Activated T-helper 9 cell treated with anti-CD3 and anti-CD28 coated beads, Interleukin-2, amount 50 U/mL, for 16 hours (primary cell): Measurements from ENCODE around the gene ACTL8.

Source experiments
- DNase-seq: peaks from one replicate; pipeline ENCODE4 v3.0.0-alpha.2; 2020; ENCODE audit warnings: low read depth

ACTL8 gene

DNA sequence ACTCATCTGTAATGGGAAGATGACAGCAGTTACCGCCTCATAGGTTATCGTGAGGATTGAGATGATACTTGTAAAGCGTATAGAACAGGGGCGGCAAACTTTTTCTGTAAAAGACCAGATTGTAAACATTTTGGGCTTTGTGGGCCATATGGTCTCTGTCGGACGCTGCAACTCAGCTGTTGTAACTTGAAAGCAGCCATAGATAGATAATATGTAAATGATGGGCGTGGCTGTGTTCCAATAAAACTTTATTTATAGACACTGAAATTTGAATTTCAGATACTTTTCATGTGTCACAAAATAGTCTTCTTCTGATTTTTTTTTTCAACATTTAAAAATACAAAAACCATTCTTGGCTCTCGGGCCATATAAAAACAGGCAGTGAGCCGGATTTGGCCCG lies 15.8 kb downstream of the ACTL8 start:
- DNase-seq, result no peak

DNA sequence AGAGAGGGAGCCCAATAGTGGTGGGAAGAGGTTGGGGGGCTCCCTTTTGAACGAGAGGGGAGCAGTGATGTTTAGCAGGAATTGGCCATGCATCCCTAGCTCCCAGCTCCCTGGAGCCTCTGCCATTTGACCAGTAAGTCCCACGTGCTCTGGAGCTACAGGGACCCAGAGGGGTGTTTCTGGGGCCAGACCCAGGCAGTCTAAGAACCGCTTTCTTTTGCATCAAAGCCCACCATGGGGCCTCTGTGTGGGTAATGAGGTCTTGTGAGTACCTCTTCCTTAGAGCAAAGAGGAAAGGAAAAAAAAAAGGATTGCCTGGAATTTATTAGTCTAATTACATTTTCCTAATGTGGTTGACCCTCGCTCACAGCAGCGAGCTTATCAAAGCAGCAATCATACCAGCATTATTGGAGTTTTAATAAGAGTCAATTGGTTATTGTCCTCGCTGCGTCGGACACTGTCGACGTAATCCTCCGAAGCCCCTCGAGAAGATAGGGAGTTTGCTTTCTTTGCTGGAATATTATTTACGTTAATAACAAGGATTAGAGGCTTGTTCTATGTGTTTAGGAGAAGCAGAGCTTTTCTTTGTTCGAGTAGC lies 17.6 kb downstream of the ACTL8 start:
- no peak for DNase-seq

- no peak for DNase-seq
These were observed 18.6 kb downstream of the ACTL8 start for GRCh38 chr1:17773591-17774326.

GRCh38 chr1:17774452-17774851 lies 19.3 kb downstream of the ACTL8 start:
- DNase-seq, result no peak

GRCh38 chr1:17775796-17776195 lies 20.7 kb downstream of the ACTL8 start:
- DNase-seq, result no peak

GRCh38 chr1:17776426-17776825 lies 21.3 kb downstream of the ACTL8 start:
- DNase-seq, result no peak

DNA sequence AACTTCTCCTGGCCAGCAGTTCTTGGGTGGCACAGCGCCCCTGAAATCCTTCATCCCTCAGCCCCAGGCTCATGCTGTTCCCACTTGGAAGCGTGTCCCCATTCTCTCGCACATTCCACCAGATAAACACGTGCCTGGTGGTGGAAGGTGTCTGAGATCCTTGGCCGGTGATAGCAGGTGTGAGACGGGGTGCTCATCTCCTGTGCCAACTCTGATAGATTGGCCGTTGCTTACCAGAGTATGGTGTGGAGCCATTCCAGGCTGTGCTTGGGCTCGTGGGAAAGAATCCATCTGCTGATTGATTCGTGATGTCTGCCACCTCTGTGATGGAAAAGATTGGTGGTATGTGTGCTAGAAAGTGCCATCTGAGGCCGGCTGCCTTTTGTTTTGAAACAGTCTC lies 22.2 kb downstream of the ACTL8 start:
- DNase-seq, result no peak

- no peak for DNase-seq
These were observed 22.7 kb downstream of the ACTL8 start for GRCh38 chr1:17777818-17778217.

GRCh38 chr1:17780916-17781315 lies 25.8 kb downstream of the ACTL8 start:
- DNase-seq, result no peak

DNA sequence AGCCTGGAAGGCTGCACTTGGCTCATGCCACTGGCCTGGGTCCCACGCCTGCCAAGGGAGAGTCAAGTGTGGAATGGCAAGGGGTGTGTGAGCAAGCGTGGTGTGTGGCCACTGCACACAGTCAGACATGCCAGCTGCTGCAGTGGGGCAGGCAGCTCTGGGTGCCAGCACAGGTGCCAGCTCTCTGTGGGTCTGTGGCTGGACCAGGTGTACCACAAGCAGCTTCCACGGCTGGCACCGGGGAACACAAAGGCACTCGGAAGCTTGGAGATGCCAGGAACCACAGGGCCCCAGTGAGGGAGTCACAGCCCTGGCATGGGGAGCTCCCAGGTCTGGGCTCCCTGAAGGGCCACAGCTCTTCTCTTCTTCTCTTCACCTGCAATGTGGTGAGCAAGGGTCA lies 34.8 kb downstream of the ACTL8 start:
- no peak for DNase-seq

DNA sequence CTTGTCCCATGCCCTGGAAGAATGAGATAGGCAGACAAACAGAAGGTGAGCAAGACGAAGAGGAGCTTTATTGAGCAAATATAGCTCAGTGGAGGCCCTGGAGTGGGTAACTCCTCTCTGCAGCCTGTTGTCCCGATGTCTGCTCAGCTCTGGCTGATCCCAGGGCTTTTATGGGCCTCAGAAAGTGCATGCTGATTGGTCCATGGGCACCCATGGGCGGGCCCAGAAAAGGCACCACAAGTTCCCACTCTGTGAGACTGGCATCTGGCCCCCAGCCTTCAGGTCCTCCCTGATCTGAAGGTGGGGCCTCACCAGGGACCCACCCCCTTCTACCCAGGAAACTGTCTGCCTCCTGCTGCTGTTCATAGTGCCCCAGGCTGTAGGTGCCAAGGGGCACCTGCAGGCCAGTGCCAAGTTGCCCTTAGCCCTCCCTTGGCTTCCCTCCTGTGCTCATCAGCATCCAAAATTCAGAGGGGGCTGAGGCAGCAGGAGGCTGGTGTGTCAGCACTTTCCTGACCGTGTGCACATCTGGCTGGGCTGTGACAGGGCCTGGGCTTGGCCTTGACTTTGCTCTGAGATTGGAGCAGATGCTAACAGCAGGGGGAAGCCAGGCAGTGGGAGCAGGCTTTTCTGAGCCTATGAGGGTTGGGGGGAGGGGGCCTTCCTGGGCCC lies 35.4 kb downstream of the ACTL8 start:
- no peak for DNase-seq

- DNase-seq, result no peak
These were observed 35.9 kb downstream of the ACTL8 start for GRCh38 chr1:17791055-17791390.

GRCh38 chr1:17791480-17791879 lies 36.3 kb downstream of the ACTL8 start:
- no peak for DNase-seq

DNA sequence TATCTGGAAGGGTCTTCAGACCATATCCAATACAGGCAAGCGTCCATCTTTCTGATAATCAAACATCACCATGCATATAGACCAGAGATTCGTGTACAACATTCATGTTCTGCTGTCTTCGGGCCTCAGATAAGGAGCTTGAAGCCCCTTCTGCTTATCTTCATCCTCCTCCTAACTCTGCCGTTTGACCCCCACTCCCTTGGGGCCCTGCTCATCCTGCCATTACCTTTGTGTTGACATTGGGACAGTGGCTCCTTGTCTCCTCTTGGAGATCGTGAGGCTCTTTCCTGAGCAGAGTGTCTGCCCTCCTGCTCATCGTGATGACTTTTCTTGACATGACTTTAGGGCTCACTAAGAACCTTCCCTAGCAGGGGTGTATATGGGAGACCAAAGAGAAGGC lies 37.3 kb downstream of the ACTL8 start:
- no peak for DNase-seq

GRCh38 chr1:17795081-17795809 lies 40.1 kb downstream of the ACTL8 start:
- DNase-seq, result no peak

- DNase-seq, result no peak
These were observed 40.9 kb downstream of the ACTL8 start for GRCh38 chr1:17795836-17796645.

- DNase-seq, result no peak
These were observed 42.3 kb downstream of the ACTL8 start for GRCh38 chr1:17797478-17797877.

DNA sequence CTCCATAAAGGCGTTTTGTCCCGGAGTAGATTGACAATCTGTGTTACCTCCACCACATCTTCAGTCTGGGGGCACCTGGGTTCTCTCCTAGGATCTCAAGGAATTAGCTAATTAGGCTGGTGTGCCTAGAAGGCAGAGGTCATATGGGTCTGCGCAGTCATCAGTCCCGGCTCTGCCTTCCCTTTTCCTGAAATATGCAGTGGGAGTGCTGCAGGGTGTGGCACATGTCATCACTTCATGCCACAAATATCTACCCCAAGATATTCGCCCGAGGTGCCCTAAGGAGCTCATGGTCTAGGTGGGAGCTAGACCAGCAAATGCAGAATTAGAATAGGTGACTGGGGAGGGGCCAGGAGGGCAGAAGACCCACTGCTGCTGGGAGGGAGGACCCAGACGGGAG lies 42.9 kb downstream of the ACTL8 start:
- DNase-seq, result no peak

DNA sequence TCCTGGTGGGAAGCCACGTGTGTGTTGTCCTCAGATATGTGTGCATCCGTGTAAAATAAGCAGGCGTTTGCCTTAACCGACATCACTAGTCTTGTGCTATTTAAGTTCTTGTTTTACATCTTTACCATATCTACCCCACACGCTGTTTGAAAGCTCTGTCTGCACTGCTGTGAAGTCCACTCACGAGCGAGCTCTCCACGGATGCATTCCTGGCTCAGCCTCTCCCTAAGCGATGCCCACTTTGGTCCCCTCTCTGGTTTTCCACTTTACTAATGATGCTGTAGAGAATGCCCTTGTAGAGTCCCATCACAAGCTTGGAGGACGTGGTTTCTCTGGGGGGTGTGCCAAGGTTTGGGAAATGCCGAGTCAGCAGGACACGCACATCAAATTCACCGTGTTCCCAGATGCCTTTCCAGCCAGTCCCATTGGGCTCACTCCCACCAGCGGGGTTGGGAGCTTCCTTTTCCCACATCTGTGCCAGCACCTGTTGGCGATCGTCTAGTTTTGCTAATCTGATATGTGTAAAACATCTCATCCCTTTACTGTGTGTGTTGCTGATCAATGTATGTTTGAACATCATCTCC lies 43.8 kb downstream of the ACTL8 start:
- DNase-seq, result no peak

- DNase-seq, result no peak
These were observed 44.5 kb downstream of the ACTL8 start for GRCh38 chr1:17799642-17800041.

- no peak for DNase-seq
These were observed 47.0 kb downstream of the ACTL8 start for GRCh38 chr1:17802164-17802563.

GRCh38 chr1:17802945-17803344 lies 47.8 kb downstream of the ACTL8 start:
- no peak for DNase-seq
